Astrocyte of the cerebellum (primary cell): ENCODE measurements around the gene BRAT1.

ENCODE experiments used
- DNase-seq: peaks from one replicate; pipeline ENCODE4 v3.0.0-alpha.2; 2011; ENCODE audit warnings: low read depth
- H3K4me3 ChIP-seq: 2 replicates; pipeline ENCODE4 v1.5.1; 2011; ENCODE audit warnings: mild to moderate bottlenecking, low read depth, low read length, moderate library complexity
- CTCF ChIP-seq: IDR thresholded peaks from 2 replicates; pipeline ENCODE4 v1.5.1; 2012; ENCODE audit warnings: low read length, low read depth, moderate library complexity, mild to moderate bottlenecking; ENCODE audit errors: missing control alignments
- in situ Hi-C: cut with HindIII; loops from 2 replicates; pipeline ENCODE4 v1.10.0; 2017; ENCODE audit warnings: low sequenced_read_pairs

BRAT1 gene

GRCh38 chr7:2495418-2496299 is 59.7 kb downstream of the BRAT1 start:
- H3K4me3 ChIP-seq, result no peak overlapping the region
- in situ Hi-C loops, result loop anchor here (5.0 to 10.0 kb wide), 2 partner anchors 57 to 61 kb away; no protein-coding TSS in a partner anchor
- no peak for TF ChIP-seq CTCF
- DNase-seq, result no peak

GRCh38 chr7:2494191-2495130 is 60.9 kb downstream of the BRAT1 start:
- no peak overlapping the region for H3K4me3 ChIP-seq
- no peak for TF ChIP-seq CTCF
- DNase-seq, result no peak
- in situ Hi-C loops, result loop anchor here (5.0 to 10.0 kb wide), 2 partner anchors 58 to 60 kb away; no protein-coding TSS in a partner anchor

GRCh38 chr7:2493205-2494164 is 61.8 kb downstream of the BRAT1 start:
- no peak for DNase-seq
- no peak for TF ChIP-seq CTCF
- in situ Hi-C loops, result loop anchor here (10.0 kb wide), 1 partner anchor 59 kb away; no protein-coding TSS in a partner anchor
- no peak overlapping the region for H3K4me3 ChIP-seq

GRCh38 chr7:2492038-2492437 is 63.3 kb downstream of the BRAT1 start:
- H3K4me3 ChIP-seq, result no peak overlapping the region
- in situ Hi-C loops, result loop anchor here (10.0 kb wide), 1 partner anchor 57 kb away; no protein-coding TSS in a partner anchor
- no peak for DNase-seq
- no peak for TF ChIP-seq CTCF

- DNase-seq, result no peak
- in situ Hi-C loops, result loop anchor here (10.0 kb wide), 1 partner anchor 55 kb away; no protein-coding TSS in a partner anchor
- no peak overlapping the region for H3K4me3 ChIP-seq
- TF ChIP-seq CTCF, result no peak
These were observed 65.1 kb downstream of the BRAT1 start for GRCh38 chr7:2490181-2490651.
